Nephron (organoid): ENCODE data around the gene DDX19B.
A peak's percentile ranks its signal among the peaks of the same experiment; 100 is the strongest.

Source experiments
- H3K27ac Mint-ChIP-seq, 3 experiments: 2 replicates each; pipeline ENCODE4 v1.8.0; 2020; ENCODE audit warnings: mixed read lengths in 3 of 3, mild to moderate bottlenecking in 2 of 3, moderate library complexity in 1 of 3
- H3K27me3 Mint-ChIP-seq: 2 replicates; pipeline ENCODE4 v1.8.0; 2021; ENCODE audit warnings: low read depth, mild to moderate bottlenecking, moderate library complexity, mixed read lengths
- H3K36me3 Mint-ChIP-seq: 2 replicates; pipeline ENCODE4 v1.8.0; 2020; ENCODE audit warnings: low read depth, mixed read lengths
- H3K4me1 Mint-ChIP-seq: 2 replicates; pipeline ENCODE4 v1.8.0; 2020; ENCODE audit warnings: mixed read lengths
- H3K4me3 Mint-ChIP-seq, 3 experiments: 2 replicates each; pipeline ENCODE4 v1.8.0; 2020; ENCODE audit warnings: mild to moderate bottlenecking in 3 of 3, mixed read lengths in 3 of 3, moderate library complexity in 2 of 3
- H3K9me3 Mint-ChIP-seq: 2 replicates; pipeline ENCODE4 v1.8.0; 2020; ENCODE audit warnings: mixed read lengths
- CTCF ChIP-seq, 3 experiments: fragments of 200-600 bp; sonication (generic); IDR thresholded peaks; one replicate each; pipeline ENCODE4 v1.5.0; 2021; ENCODE audit warnings: antibody characterized with exemption in 3 of 3; ENCODE audit not compliant: unreplicated experiment in 3 of 3

The DDX19B gene

DNA sequence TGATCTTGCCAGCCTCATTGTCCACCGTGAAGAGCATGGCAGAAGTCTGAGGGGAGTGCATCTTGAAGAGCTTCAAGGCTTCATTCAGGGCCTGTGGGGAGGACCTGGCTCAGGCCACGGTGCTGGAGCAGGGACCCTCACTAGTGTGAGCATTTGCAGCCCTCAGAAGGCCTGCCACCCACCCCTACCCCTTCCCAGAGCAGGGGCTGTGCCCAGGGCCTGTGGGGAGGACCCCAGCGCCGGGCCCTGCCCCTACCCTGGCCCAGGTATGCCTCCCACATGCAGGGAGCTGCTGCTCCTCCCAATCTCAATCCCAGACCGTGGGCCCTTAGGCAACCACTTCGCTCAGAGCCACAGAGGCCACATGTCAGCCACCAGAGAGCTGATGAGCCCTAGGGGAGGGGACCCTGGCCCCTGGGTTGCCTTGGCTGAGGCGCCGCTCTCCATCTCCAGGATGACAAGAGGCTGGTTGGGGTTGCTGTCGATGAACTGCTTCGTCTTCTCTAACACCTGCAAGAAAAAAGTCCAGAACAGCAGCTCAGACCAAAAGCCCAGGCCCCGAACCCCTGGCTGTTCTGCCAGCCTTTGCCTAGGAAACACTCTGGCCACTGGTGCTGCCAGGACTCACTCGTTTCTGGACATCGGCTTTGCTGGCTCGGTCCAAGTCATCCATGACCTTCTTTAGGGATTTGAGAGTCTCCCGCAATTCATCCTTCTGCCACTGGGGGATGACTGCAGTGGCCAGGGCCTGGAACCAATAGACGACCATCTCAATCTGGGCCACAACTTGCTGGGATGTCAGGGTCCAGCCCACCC lies 45.5 kb upstream of the DDX19B start:
- Mint-ChIP-seq H3K4me1 (peaks cover 7% of the 10 kb centered on the region), H3K9me3 (no peaks in the 10 kb centered on the region), H3K4me3 (peak overlapping the region; percentile 46 to 69 (median 65)), H3K27me3 (no peaks in the 10 kb centered on the region), H3K36me3 (peaks cover 51% of the 10 kb centered on the region), H3K27ac (peak overlapping the region in 1 of 3 experiments; percentile 74)
- peak; percentile 42 to 51 (median 43) for TF ChIP-seq CTCF (IDR thresholded peaks at IDR 0.05; ENCODE audit: unreplicated experiment in 3 of 3)

DNA sequence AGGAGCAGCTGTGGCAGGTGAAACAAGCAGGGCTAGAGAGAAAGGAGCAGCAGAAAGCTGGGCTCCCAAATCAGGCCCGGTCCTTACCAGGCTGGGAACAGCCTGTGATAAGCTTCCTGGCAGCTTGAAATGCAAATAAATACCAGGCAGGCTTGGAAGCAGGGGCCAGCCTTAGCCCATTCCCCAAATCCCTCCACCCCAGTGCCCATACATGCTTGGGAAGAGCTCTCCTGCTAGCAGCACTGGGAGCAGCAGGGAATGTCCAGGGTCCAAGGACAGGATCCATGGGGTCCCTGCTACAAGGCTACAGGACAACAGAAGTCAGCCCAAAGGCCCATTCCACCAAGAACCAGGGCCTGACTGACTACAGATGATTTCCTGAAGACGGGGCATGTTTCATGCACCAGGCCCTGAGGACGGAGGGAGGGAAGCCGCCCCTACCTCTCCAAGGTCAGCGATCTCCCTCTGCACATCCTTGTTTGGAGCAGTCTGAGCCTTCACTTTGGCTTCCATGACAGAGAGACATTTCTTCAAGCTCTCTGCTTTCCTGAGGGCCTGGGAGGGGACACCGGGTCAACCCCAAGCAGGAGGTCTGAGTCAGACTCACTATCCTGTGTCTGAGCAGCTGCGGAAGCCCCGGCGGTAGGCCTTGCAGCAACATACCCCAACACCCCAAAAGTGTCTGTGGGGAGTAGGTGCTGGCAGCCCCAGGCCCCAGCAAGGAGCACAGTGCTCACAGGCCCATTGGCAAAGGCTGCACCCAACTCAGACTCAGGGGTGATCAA lies 44.6 kb upstream of the DDX19B start:
- Mint-ChIP-seq H3K27ac (no peak overlapping the region), H3K4me1 (peaks cover 3% of the 10 kb centered on the region), H3K27me3 (no peaks in the 10 kb centered on the region), H3K4me3 (no peak overlapping the region), H3K9me3 (no peaks in the 10 kb centered on the region), H3K36me3 (peaks cover 57% of the 10 kb centered on the region)
- TF ChIP-seq CTCF (IDR thresholded peaks at IDR 0.05; ENCODE audit: unreplicated experiment in 3 of 3), result no peak

- H3K4me1 Mint-ChIP-seq, result no peaks in the 10 kb centered on the region
- TF ChIP-seq CTCF (IDR thresholded peaks at IDR 0.05; ENCODE audit: unreplicated experiment in 3 of 3), result no peak
- H3K4me3 Mint-ChIP-seq, result no peak overlapping the region
- H3K9me3 Mint-ChIP-seq, result no peaks in the 10 kb centered on the region
- no peak overlapping the region for H3K27ac Mint-ChIP-seq
- H3K36me3 Mint-ChIP-seq, result peaks cover 56% of the 10 kb centered on the region
- no peaks in the 10 kb centered on the region for H3K27me3 Mint-ChIP-seq
Measured at GRCh38 chr16:70254965-70255286, 44.1 kb upstream of the DDX19B start.

DNA sequence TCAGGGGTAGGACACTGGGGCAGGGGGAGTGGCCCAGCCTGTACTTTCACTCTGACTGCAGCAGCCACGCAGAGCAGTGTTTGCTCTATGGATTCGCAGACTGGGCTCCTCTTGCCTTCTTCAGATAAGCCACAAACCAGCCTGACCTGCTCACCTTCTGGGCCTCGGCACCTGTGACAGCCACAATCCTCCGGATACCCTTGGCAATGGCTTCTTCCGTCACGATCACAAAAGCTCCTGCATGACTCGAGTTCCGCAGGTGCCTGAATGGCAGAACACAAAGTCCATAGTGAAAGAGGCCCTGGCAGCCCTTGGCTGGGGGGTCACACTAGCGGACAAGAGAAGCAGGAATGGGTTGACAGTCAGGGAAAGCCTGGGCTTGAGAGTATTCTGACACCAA lies 43.4 kb upstream of the DDX19B start:
- Mint-ChIP-seq H3K27me3 (no peaks in the 10 kb centered on the region), H3K27ac (no peak overlapping the region), H3K9me3 (no peaks in the 10 kb centered on the region), H3K36me3 (peaks cover 63% of the 10 kb centered on the region), H3K4me1 (no peaks in the 10 kb centered on the region), H3K4me3 (no peak overlapping the region)
- TF ChIP-seq CTCF (IDR thresholded peaks at IDR 0.05; ENCODE audit: unreplicated experiment in 3 of 3), result no peak

GRCh38 chr16:70257391-70257790 lies 41.6 kb upstream of the DDX19B start:
- Mint-ChIP-seq H3K27ac (no peak overlapping the region), H3K4me1 (no peaks in the 10 kb centered on the region), H3K27me3 (no peaks in the 10 kb centered on the region), H3K9me3 (no peaks in the 10 kb centered on the region), H3K4me3 (no peak overlapping the region), H3K36me3 (peaks cover 66% of the 10 kb centered on the region)
- no peak for TF ChIP-seq CTCF (IDR thresholded peaks at IDR 0.05; ENCODE audit: unreplicated experiment in 3 of 3)
